Measurements from ENCODE around the gene ZNF654.

ZNF654 gene

GRCh38 chr3:88076712-88077111 lies 17.7 kb downstream of the ZNF654 start:
- H3K4me3 ChIP-seq (replicated peaks; ENCODE audit: insufficient read depth, low read length), result no peak overlapping the region
- no peak for DNase-seq (ENCODE audit: low read depth in 1 of 2, low spot score in 1 of 2)
- TF ChIP-seq REST (IDR thresholded peaks at IDR 0.05; ENCODE audit: insufficient replicate concordance, low read depth) (no peak), POLR2AphosphoS5 (IDR thresholded peaks at IDR 0.05; ENCODE audit: low read depth) (no peak), SPI1 (IDR thresholded peaks at IDR 0.05; ENCODE audit: borderline replicate concordance, low read depth) (no peak), GABPA (IDR thresholded peaks at IDR 0.05; ENCODE audit: low read depth) (no peak)
- TF ChIP-seq, protein P1, sequence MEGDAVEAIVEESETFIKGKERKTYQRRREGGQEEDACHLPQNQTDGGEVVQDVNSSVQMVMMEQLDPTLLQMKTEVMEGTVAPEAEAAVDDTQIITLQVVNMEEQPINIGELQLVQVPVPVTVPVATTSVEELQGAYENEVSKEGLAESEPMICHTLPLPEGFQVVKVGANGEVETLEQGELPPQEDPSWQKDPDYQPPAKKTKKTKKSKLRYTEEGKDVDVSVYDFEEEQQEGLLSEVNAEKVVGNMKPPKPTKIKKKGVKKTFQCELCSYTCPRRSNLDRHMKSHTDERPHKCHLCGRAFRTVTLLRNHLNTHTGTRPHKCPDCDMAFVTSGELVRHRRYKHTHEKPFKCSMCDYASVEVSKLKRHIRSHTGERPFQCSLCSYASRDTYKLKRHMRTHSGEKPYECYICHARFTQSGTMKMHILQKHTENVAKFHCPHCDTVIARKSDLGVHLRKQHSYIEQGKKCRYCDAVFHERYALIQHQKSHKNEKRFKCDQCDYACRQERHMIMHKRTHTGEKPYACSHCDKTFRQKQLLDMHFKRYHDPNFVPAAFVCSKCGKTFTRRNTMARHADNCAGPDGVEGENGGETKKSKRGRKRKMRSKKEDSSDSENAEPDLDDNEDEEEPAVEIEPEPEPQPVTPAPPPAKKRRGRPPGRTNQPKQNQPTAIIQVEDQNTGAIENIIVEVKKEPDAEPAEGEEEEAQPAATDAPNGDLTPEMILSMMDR (IDR thresholded peaks at IDR 0.05; ENCODE audit: insufficient read depth, low read length), result no peak
- H3K27ac ChIP-seq (replicated peaks), result no peak overlapping the region
- H3K27me3 ChIP-seq (ENCODE audit: insufficient read depth, poor library complexity, severe bottlenecking), result no peaks in the 10 kb centered on the region

GRCh38 chr3:88078932-88079331 lies 19.9 kb downstream of the ZNF654 start:
- no peaks in the 10 kb centered on the region for H3K27me3 ChIP-seq (ENCODE audit: insufficient read depth, poor library complexity, severe bottlenecking)
- H3K4me3 ChIP-seq (replicated peaks; ENCODE audit: insufficient read depth, low read length), result no peak overlapping the region
- TF ChIP-seq GABPA (IDR thresholded peaks at IDR 0.05; ENCODE audit: low read depth) (no peak), SPI1 (IDR thresholded peaks at IDR 0.05; ENCODE audit: borderline replicate concordance, low read depth) (no peak)
- TF ChIP-seq, protein P1 (IDR thresholded peaks at IDR 0.05; ENCODE audit: insufficient read depth, low read length), result no peak
- no peak overlapping the region for H3K27ac ChIP-seq (replicated peaks)
- DNase-seq (ENCODE audit: low read depth in 1 of 2, low spot score in 1 of 2), result no peak

DNA sequence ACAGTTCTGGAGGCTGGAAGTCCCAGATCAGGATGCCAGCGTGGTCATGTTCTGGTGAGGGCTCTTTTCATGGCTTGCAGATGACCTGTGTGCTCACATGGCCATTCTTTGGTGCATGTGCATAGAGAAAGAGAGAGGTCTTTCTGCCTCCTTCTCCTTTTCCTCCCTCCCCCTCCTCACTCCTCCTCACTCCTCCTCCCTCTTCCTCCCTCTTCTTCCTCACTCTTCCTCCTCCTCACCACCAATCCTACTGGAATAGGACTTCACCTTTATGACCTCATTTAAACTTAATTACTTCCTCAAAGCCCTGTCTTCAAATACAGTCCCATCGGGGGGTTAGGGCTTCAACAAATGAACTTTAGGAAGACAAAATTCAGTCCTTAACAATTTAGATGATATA lies 23.8 kb downstream of the ZNF654 start:
- DNase-seq (ENCODE audit: low read depth in 1 of 2, low spot score in 1 of 2), result no peak
- no peak overlapping the region for H3K4me3 ChIP-seq (replicated peaks; ENCODE audit: insufficient read depth, low read length)
- no peak overlapping the region for H3K27ac ChIP-seq (replicated peaks)
- TF ChIP-seq SPI1 (IDR thresholded peaks at IDR 0.05; ENCODE audit: borderline replicate concordance, low read depth) (no peak), REST (IDR thresholded peaks at IDR 0.05; ENCODE audit: insufficient replicate concordance, low read depth) (no peak), GABPA (IDR thresholded peaks at IDR 0.05; ENCODE audit: low read depth) (no peak), POLR2AphosphoS5 (IDR thresholded peaks at IDR 0.05; ENCODE audit: low read depth) (no peak)
- TF ChIP-seq, protein P1 (IDR thresholded peaks at IDR 0.05; ENCODE audit: insufficient read depth, low read length), result no peak
- no peaks in the 10 kb centered on the region for H3K27me3 ChIP-seq (ENCODE audit: insufficient read depth, poor library complexity, severe bottlenecking)

GRCh38 chr3:88084097-88084501 lies 25.0 kb downstream of the ZNF654 start:
- Histone ChIP-seq H3K27me3 (ENCODE audit: insufficient read depth, poor library complexity, severe bottlenecking) (no peaks in the 10 kb centered on the region), H3K4me3 (replicated peaks; ENCODE audit: insufficient read depth, low read length) (no peak overlapping the region), H3K27ac (replicated peaks) (no peak overlapping the region)
- TF ChIP-seq GABPA (IDR thresholded peaks at IDR 0.05; ENCODE audit: low read depth), result no peak
- no peak for TF ChIP-seq SPI1 (IDR thresholded peaks at IDR 0.05; ENCODE audit: borderline replicate concordance, low read depth)
- TF ChIP-seq REST (IDR thresholded peaks at IDR 0.05; ENCODE audit: insufficient replicate concordance, low read depth), result no peak
- no peak for TF ChIP-seq POLR2AphosphoS5 (IDR thresholded peaks at IDR 0.05; ENCODE audit: low read depth)
- TF ChIP-seq, protein P1 (IDR thresholded peaks at IDR 0.05; ENCODE audit: insufficient read depth, low read length), result no peak
- DNase-seq (ENCODE audit: low read depth in 1 of 2, low spot score in 1 of 2), result no peak
